SK-N-SH (cell line): ENCODE results near the gene SIAH3.

Source experiments
- CTCF ChIP-seq: fragments of 200-600 bp; sonication (generic); IDR thresholded peaks from 2 replicates; pipeline ENCODE4 v1.6.1; 2017; ENCODE audit warnings: antibody characterized with exemption, mild to moderate bottlenecking, moderate library complexity
- EP300 ChIP-seq, 2 experiments: IDR thresholded peaks; 2 replicates each; pipeline versions ENCODE4 v1.4.0 to v1.6.1; 2012; ENCODE audit warnings: borderline replicate concordance in 1 of 2, low read depth in 1 of 2, low read length in 1 of 2
- GATA2 ChIP-seq: sonication (generic); formaldehyde crosslinking; IDR thresholded peaks from 2 replicates; pipeline ENCODE4 v1.5.0; 2020; ENCODE audit warnings: mild to moderate bottlenecking, missing genetic modification reagents
- JUND ChIP-seq: IDR thresholded peaks from 2 replicates; pipeline ENCODE4 v1.4.0; 2012
- MAX ChIP-seq: IDR thresholded peaks from 2 replicates; pipeline ENCODE4 v1.4.0; 2012; ENCODE audit warnings: low read depth
- MEF2A ChIP-seq: IDR thresholded peaks from 2 replicates; pipeline ENCODE4 v1.4.0; 2012; ENCODE audit warnings: low read depth, borderline replicate concordance
- PBX3 ChIP-seq: IDR thresholded peaks from 2 replicates; pipeline ENCODE4; 2012
- RAD21 ChIP-seq: IDR thresholded peaks from 2 replicates; pipeline ENCODE4 v1.6.1; 2012; ENCODE audit warnings: mild to moderate bottlenecking, low read length
- SIN3A ChIP-seq: IDR thresholded peaks from 2 replicates; pipeline ENCODE4 v1.6.1; 2012; ENCODE audit warnings: low read depth, mild to moderate bottlenecking, low read length, moderate library complexity, borderline replicate concordance
- ZBTB33 ChIP-seq: IDR thresholded peaks from 2 replicates; pipeline ENCODE4 v1.4.0; 2012; ENCODE audit warnings: low read depth, borderline replicate concordance

- TF ChIP-seq PBX3 (no peak), EP300 (IDR thresholded peaks at IDR 0.05; ENCODE audit: borderline replicate concordance in 1 of 2, low read depth in 1 of 2, low read length in 1 of 2) (no peak), CTCF (no peak), SIN3A (no peak), JUND (no peak), RAD21 (no peak), MEF2A (no peak), GATA2 (CRISPR knock-in tag) (no peak), ZBTB33 (no peak), MAX (no peak)
Measured at GRCh38 chr13:45773944-45774343, 77.6 kb downstream of the SIAH3 start.
